Measurements from ENCODE around the gene WSCD1.

The WSCD1 gene

DNA sequence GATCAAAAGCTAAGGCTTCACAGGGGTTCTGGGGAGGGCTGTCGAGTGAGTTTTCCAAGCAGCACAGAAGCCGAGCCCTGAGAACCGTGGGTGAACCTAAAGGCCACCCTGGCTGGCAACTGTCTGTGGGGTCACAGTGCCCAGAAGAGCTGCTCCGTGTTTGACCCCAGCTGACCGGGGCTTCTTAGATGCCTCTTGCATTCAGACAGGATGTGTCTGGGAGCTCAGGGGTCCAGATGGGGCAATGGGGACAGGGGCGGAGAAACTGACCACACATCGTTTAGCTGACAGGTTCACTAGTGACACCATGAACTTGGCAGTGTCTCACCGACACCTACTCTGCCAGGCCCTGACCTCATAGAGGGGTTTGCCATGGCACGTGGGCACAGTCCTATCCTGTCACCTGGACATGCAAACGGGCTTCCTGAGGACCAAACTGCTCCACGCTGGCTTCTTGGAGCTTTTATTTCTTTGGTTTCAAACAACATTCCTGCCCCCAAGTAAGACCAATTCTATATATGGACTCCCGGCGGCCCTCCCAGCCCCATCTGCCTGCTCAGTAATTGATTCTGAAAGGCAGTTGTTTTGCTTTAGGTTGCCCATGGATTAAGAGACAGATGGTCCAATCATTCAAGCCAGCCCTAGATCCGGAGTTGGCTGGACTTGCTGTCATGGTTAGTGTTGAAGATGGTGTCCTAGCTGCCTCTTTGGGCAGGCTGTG, 22.2 kb downstream of the WSCD1 start:
- Histone ChIP-seq H3K36me3 (ENCODE audit: control insufficient read depth, insufficient read depth, low read length) (peaks cover 4% of the 10 kb centered on the region), H3K4me3 (ENCODE audit: low read depth, low read length) (no peak overlapping the region), H3K4me1 (ENCODE audit: control insufficient read depth, insufficient read depth, low read length) (no peaks in the 10 kb centered on the region)

DNA sequence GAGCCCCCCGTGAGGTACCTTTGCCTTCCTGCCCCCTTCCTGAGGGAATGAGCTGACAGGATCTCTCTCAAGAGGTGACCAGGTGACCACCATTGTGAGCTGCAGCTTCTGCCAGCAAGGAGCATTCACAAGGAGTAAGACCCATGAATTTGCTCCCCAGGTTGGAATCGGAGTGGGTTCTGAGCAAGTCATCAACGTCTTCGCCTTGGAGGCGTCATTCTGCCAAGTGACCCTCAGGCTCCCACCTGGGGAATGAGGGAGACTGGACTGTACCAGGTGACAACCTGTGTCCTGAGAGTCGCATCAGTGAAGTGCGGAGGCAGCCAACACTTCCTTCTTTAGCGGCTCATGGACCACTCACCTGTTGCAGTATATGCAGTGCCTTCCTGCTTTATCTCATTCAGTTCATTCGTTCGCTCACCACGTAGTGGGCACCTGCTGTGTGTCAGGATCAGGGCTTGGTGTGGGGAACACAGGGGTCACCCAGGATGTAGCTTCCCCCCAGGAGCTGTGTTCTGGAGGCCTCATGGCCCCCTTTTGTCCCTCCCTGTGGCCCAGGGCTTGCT, 22.8 kb downstream of the WSCD1 start:
- Histone ChIP-seq H3K9me3 (ENCODE audit: control insufficient read depth, insufficient read depth, low read length) (no peaks in the 10 kb centered on the region), H3K9ac (ENCODE audit: low read depth, low read length) (no peak overlapping the region), H3K36me3 (ENCODE audit: control insufficient read depth, insufficient read depth, low read length) (peaks cover 6% of the 10 kb centered on the region), H3K27me3 (ENCODE audit: control insufficient read depth, insufficient read depth, low read length) (no peaks in the 10 kb centered on the region), H3K4me1 (ENCODE audit: control insufficient read depth, insufficient read depth, low read length) (no peaks in the 10 kb centered on the region), H3K4me3 (ENCODE audit: low read depth, low read length) (no peak overlapping the region)

More for the DNA sequence above, 22.2 kb downstream of the WSCD1 start:
- Histone ChIP-seq H3K9ac (ENCODE audit: low read depth, low read length) (no peak overlapping the region), H3K9me3 (ENCODE audit: control insufficient read depth, insufficient read depth, low read length) (no peaks in the 10 kb centered on the region), H3K27me3 (ENCODE audit: control insufficient read depth, insufficient read depth, low read length) (no peaks in the 10 kb centered on the region)

DNA sequence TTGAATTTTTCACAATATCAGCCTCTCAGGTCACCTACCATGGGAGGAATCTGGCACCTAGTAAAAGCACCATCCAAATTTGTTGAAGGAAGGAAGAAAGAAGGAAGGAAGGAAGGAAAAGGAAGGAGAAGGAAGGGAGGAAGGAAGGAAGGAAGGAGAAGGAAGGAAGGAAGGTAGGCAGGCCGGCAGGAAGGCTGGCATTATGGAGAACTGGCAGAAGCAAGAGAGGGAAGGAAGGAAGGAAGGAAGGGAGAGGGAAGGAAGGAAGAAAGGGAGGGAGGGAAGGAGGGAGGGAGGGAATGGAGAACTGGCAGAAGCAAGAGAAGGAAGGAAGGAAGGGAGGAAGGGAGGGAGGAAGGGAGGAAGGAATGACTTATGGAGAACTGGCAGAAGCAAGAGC, 24.3 kb downstream of the WSCD1 start:
- Histone ChIP-seq H3K4me3 (ENCODE audit: low read depth, low read length) (no peak overlapping the region), H3K36me3 (ENCODE audit: control insufficient read depth, insufficient read depth, low read length) (peaks cover 6% of the 10 kb centered on the region), H3K9me3 (ENCODE audit: control insufficient read depth, insufficient read depth, low read length) (no peaks in the 10 kb centered on the region), H3K4me1 (ENCODE audit: control insufficient read depth, insufficient read depth, low read length) (peaks cover 4% of the 10 kb centered on the region), H3K9ac (ENCODE audit: low read depth, low read length) (no peak overlapping the region), H3K27me3 (ENCODE audit: control insufficient read depth, insufficient read depth, low read length) (no peaks in the 10 kb centered on the region)

DNA sequence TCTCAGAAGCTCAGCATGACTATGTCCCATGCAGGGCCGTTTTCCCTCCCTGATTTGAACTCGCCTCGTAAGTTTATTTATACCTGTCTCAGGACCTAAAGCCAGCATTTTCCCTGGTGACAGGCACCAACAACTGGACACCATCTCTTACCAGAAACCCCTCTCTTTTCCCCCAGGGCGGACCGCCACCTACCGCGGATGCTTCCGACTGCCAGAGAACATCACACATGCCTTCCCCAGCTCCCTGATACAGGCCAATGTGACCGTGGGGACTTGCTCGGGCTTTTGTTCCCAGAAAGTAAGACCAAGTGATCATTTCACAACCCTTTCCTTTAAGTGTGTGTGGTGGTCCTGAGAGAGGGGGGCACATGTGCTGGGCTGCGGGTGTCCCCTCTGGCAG, 24.7 kb downstream of the WSCD1 start:
- no peak overlapping the region for H3K9ac ChIP-seq (ENCODE audit: low read depth, low read length)
- H3K9me3 ChIP-seq (ENCODE audit: control insufficient read depth, insufficient read depth, low read length), result no peaks in the 10 kb centered on the region
- peaks cover 6% of the 10 kb centered on the region for H3K36me3 ChIP-seq (ENCODE audit: control insufficient read depth, insufficient read depth, low read length)
- H3K4me1 ChIP-seq (ENCODE audit: control insufficient read depth, insufficient read depth, low read length), result peaks cover 4% of the 10 kb centered on the region
- H3K27me3 ChIP-seq (ENCODE audit: control insufficient read depth, insufficient read depth, low read length), result no peaks in the 10 kb centered on the region
- H3K4me3 ChIP-seq (ENCODE audit: low read depth, low read length), result no peak overlapping the region

DNA sequence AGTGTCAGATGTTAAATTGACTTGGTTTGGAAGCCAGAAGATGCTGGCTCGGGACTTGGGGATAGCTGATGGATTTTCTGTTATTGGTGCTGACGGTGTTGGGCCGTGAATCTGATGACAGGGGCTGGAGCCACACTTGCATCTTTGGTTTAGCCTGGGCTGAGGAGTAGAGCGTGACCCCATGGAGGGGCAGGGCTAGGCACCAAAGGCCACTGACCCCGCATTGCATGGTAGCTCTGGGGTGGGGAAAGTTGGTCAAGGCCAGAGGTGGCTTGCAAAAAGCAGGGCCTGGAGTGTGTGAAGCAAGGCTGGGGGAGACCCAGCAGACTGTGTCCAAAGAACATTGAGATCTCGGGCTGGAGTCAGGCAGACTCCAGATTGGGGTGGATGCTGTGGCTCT, 25.3 kb downstream of the WSCD1 start:
- peaks cover 4% of the 10 kb centered on the region for H3K4me1 ChIP-seq (ENCODE audit: control insufficient read depth, insufficient read depth, low read length)
- H3K4me3 ChIP-seq (ENCODE audit: low read depth, low read length), result no peak overlapping the region
- H3K36me3 ChIP-seq (ENCODE audit: control insufficient read depth, insufficient read depth, low read length), result peaks cover 6% of the 10 kb centered on the region
- H3K9me3 ChIP-seq (ENCODE audit: control insufficient read depth, insufficient read depth, low read length), result no peaks in the 10 kb centered on the region
- no peaks in the 10 kb centered on the region for H3K27me3 ChIP-seq (ENCODE audit: control insufficient read depth, insufficient read depth, low read length)
- no peak overlapping the region for H3K9ac ChIP-seq (ENCODE audit: low read depth, low read length)

DNA sequence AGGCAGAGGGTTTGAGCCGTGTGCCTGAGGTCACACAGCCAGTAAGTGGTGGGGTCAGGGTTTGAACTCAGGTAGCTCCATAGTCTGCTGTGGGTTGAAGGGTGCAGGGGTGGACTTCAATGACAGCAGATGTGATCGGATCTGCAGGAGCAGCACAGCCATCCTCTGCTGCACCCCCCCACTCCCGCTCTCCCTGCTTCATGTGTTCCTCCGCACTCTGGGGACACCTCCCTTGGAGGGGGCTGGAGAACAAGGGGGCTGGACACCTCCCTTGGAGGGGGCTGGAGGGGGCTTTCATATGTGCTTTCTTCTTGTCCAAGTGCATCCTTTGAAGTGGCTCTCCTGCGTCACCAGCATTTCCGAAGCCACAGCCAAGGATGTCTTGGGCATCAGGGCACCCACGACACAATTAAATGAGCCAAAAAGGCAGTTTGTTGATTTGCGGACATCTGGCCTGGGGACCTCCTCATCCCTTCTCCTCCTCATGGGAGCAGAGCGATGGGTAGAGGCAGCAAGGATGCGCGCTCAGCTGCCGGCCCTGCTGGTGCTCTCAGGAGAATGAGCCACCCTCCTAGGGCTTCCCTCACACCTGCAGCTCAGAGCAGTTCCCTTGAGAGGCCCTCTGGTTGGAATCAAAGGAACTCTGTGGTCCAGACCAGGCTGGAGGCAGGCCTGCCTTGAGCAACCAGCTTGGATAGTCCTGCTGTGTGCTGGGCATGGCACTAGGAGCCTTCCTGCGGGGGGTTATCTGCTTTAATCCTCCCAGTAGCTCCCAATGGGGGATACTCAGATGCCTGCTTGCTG, 26.2 kb downstream of the WSCD1 start:
- Histone ChIP-seq H3K9ac (ENCODE audit: low read depth, low read length) (no peak overlapping the region), H3K27me3 (ENCODE audit: control insufficient read depth, insufficient read depth, low read length) (no peaks in the 10 kb centered on the region), H3K4me3 (ENCODE audit: low read depth, low read length) (no peak overlapping the region), H3K36me3 (ENCODE audit: control insufficient read depth, insufficient read depth, low read length) (peaks cover 6% of the 10 kb centered on the region), H3K9me3 (ENCODE audit: control insufficient read depth, insufficient read depth, low read length) (no peaks in the 10 kb centered on the region), H3K4me1 (ENCODE audit: control insufficient read depth, insufficient read depth, low read length) (peaks cover 9% of the 10 kb centered on the region)

DNA sequence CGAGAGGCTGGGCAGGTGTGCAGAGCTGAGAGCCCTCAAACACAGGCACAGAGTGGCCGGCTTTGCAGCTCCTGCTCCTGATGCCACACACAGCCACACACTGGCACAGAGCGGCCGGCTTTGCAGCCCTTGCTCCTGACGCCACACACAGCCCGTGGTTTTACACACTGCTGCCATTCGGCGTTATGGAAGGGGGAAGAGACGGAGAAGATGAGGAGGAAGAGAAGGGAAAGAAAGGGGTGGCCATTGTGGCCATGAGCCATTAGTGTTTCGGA, 26.8 kb downstream of the WSCD1 start:
- no peaks in the 10 kb centered on the region for H3K9me3 ChIP-seq (ENCODE audit: control insufficient read depth, insufficient read depth, low read length)
- H3K9ac ChIP-seq (ENCODE audit: low read depth, low read length), result no peak overlapping the region
- no peak overlapping the region for H3K4me3 ChIP-seq (ENCODE audit: low read depth, low read length)
- peaks cover 14% of the 10 kb centered on the region for H3K4me1 ChIP-seq (ENCODE audit: control insufficient read depth, insufficient read depth, low read length)
- peaks cover 6% of the 10 kb centered on the region for H3K36me3 ChIP-seq (ENCODE audit: control insufficient read depth, insufficient read depth, low read length)
- H3K27me3 ChIP-seq (ENCODE audit: control insufficient read depth, insufficient read depth, low read length), result no peaks in the 10 kb centered on the region

DNA sequence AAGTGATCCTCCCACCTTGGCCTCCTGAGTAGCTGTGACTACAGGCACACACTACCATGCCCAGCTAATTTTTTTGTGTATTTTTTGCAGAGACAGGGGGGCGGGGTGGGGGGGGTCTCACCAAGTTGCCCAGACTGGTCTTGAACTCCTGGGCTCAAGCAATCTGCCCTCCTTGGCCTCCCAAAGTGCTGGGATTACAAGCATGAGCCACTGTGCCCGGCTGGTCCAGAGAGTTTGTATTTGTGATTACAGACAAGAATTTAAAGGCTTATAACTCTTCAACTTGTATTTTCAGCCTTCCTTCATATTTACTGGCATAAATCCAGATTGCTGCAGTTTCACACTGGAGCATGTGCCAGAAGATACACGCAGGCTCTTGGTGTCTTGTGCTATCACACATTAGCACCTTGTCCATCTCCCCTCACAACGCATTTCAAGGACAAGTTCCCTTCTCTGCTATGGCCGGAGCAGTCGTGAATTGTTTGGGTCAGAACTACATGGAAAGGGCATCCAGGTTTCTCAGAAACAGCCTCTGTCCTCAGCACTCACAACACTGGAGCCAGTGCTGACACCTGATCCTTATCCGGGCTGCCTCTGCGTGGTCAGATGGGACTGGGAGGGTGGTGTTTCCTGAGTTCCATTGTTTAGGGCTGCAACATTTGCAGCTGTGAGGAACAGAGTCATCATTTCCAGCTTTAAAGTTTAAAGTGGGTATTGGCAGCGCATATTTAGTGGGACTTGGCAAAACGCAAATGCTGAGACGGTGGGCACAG, 28.1 kb downstream of the WSCD1 start:
- Histone ChIP-seq H3K9me3 (ENCODE audit: control insufficient read depth, insufficient read depth, low read length) (no peaks in the 10 kb centered on the region), H3K27me3 (ENCODE audit: control insufficient read depth, insufficient read depth, low read length) (no peaks in the 10 kb centered on the region), H3K9ac (ENCODE audit: low read depth, low read length) (no peak overlapping the region)

DNA sequence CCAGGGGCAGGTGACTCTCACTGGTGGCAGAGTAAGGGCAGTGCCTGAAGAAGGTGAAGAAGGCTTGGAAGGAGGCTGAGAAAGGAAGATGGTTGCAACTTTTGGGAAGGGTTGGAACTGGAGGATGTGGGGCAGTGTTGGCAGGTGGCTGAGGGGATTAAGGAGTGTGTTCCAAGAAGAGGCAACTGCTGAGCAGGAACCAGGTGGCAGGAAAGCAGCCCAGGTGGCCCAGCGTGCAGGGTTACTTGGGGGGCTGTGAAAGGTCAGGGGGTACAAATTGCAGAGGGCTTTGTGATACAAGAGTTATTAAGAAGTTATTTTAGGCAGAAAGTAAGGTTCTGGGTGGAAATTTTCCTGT, 28.6 kb downstream of the WSCD1 start:
- Histone ChIP-seq H3K4me3 (ENCODE audit: low read depth, low read length) (no peak overlapping the region), H3K9ac (ENCODE audit: low read depth, low read length) (no peak overlapping the region), H3K36me3 (ENCODE audit: control insufficient read depth, insufficient read depth, low read length) (peaks cover 2% of the 10 kb centered on the region), H3K27me3 (ENCODE audit: control insufficient read depth, insufficient read depth, low read length) (no peaks in the 10 kb centered on the region), H3K9me3 (ENCODE audit: control insufficient read depth, insufficient read depth, low read length) (no peaks in the 10 kb centered on the region), H3K4me1 (ENCODE audit: control insufficient read depth, insufficient read depth, low read length) (peaks cover 22% of the 10 kb centered on the region)

More for the DNA sequence above, 28.1 kb downstream of the WSCD1 start:
- Histone ChIP-seq H3K4me3 (ENCODE audit: low read depth, low read length) (no peak overlapping the region), H3K36me3 (ENCODE audit: control insufficient read depth, insufficient read depth, low read length) (peaks cover 2% of the 10 kb centered on the region), H3K4me1 (ENCODE audit: control insufficient read depth, insufficient read depth, low read length) (peaks cover 22% of the 10 kb centered on the region)

DNA sequence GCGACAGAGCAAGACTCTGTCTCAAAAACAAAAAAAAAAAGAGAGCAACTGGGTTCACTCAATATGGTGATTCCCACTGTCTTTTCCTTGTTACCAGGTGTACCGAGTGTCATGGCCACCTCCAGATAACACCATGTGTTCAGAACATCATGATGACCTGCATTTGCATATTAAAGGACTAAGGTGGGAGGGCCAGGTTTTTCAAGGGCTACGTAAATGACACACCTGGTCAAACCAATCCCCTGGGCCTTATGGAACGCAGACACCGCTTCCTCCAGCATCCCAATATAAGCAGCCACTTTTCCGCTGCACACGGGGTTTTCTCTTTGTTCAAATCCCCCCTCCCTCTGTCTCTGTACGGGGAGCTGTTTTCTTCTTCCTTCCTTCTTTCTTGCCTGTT, 29.3 kb downstream of the WSCD1 start:
- Histone ChIP-seq H3K9ac (ENCODE audit: low read depth, low read length) (no peak overlapping the region), H3K4me1 (ENCODE audit: control insufficient read depth, insufficient read depth, low read length) (peaks cover 22% of the 10 kb centered on the region)

DNA sequence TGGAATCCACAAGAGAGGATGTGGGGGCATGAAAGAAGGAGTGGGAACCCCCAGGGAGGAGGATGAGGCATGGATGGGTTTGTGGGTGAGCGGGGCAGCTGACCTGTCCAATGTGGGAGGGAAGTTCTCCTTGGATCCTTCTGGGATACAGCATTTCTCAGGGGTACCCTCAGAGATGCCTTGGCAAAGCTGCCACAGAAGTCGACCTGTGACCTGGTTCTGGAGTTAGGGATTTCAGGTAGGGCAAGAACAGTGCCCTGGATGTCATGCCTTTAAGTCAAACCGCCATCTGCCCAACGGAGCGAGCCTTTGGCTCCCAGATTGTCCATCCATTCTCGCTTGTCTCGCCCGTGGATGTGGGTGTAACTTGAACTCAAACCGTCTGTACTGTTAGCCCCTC, 30.0 kb downstream of the WSCD1 start:
- Histone ChIP-seq H3K36me3 (ENCODE audit: control insufficient read depth, insufficient read depth, low read length) (peaks cover 4% of the 10 kb centered on the region), H3K4me3 (ENCODE audit: low read depth, low read length) (no peak overlapping the region), H3K9me3 (ENCODE audit: control insufficient read depth, insufficient read depth, low read length) (no peaks in the 10 kb centered on the region), H3K4me1 (ENCODE audit: control insufficient read depth, insufficient read depth, low read length) (peaks cover 22% of the 10 kb centered on the region), H3K27me3 (ENCODE audit: control insufficient read depth, insufficient read depth, low read length) (no peaks in the 10 kb centered on the region), H3K9ac (ENCODE audit: low read depth, low read length) (no peak overlapping the region)

More for the DNA sequence above, 29.3 kb downstream of the WSCD1 start:
- Histone ChIP-seq H3K9me3 (ENCODE audit: control insufficient read depth, insufficient read depth, low read length) (no peaks in the 10 kb centered on the region), H3K4me3 (ENCODE audit: low read depth, low read length) (no peak overlapping the region), H3K36me3 (ENCODE audit: control insufficient read depth, insufficient read depth, low read length) (peaks cover 4% of the 10 kb centered on the region), H3K27me3 (ENCODE audit: control insufficient read depth, insufficient read depth, low read length) (no peaks in the 10 kb centered on the region)
